ENCODE results near the gene CDK14. TPM values are rescaled to one million over a fixed set of nuclear protein-coding genes. Genes with fewer than 3 reads are reported as not detected.

CDK14 gene
- total and polyA plus RNA-seq, 2 of the 8 experiments (the other 6 are each of a cell fraction or from before 2014, with no cell fraction given): 5.5 to 47.3 TPM

DNA sequence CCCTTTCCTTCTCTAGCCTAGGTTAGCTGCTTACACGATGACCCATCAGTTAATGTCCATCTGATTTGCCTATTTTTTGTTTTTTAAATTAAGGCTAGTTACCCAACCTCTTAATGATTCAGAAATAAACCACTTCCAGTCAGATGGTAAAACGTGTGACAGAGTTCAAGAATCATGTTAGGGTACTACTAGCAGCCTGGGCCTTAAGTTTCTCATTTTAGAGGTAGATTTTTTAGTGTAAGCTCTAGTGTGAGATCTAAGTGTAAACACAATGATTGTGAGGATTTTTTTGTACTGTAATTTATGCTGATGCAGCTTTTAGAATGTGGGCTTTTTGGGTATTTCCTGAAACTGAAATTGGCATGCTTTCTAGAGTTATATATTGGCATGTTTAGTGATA lies 130.0 kb downstream of the CDK14 start:
- DNase-seq (ENCODE audit: low read depth in 1 of 2, low spot score in 2 of 2): no peak
- no peaks in the 10 kb centered on the region for H3K9me3 ChIP-seq (ENCODE audit: insufficient read depth in 2 of 2, low read depth in 1 of 2, low read length in 1 of 2)

More for the DNA sequence above, 130.0 kb downstream of the CDK14 start:
- Histone ChIP-seq H2BK5ac (ENCODE audit: low read depth, low read length) (no peak overlapping the region), H3K79me1 (ENCODE audit: low read depth, low read length) (no peaks in the 10 kb centered on the region), H3K27ac (ENCODE audit: low read depth, low read length) (no peak overlapping the region), H3K4me3 (ENCODE audit: extremely low read depth in 1 of 4, insufficient read depth in 2 of 4, low read depth in 3 of 4, low read length in 4 of 4) (no peak overlapping the region), H2BK120ac (replicated peaks; ENCODE audit: low read depth, low read length) (no peak overlapping the region), H4K8ac (ENCODE audit: extremely low read depth, insufficient read depth, low read length) (no peak overlapping the region), H4K91ac (replicated peaks; ENCODE audit: insufficient read length, low read length) (no peak overlapping the region), H3K36me3 (ENCODE audit: control insufficient read depth in 2 of 4, insufficient read depth in 4 of 4, low read length in 3 of 4) (no peaks in the 10 kb centered on the region; a peak in 1 of 8 replicates), H3K23me2 (ENCODE audit: low read depth, low read length) (no peaks in the 10 kb centered on the region), H2AFZ (ENCODE audit: low read length) (no peak overlapping the region), H2BK20ac (ENCODE audit: low read length) (no peak overlapping the region), H4K20me1 (replicated peaks in 1 of 2; ENCODE audit: control insufficient read depth in 1 of 2, insufficient read depth in 2 of 2, low read length in 2 of 2) (peaks cover 0 to 2% of the 10 kb centered on the region in 2 experiments), H2BK12ac (ENCODE audit: low read depth, low read length) (no peak overlapping the region), H3K79me2 (ENCODE audit: control insufficient read depth in 1 of 2, insufficient read depth in 2 of 2, low read length in 2 of 2) (no peaks in the 10 kb centered on the region), H3K56ac (replicated peaks; ENCODE audit: insufficient read length, low read depth, low read length) (no peak overlapping the region), H3K4ac (replicated peaks; ENCODE audit: insufficient read length, low read depth, low read length) (no peak overlapping the region), H3K23ac (ENCODE audit: insufficient read length) (no peak overlapping the region), H2AK5ac (ENCODE audit: low read depth, low read length) (no peak overlapping the region), H3K4me1 (replicated peaks in 1 of 4; ENCODE audit: control insufficient read depth in 3 of 4, insufficient read depth in 4 of 4, low read length in 3 of 4) (peaks cover 0 to 9% (median 4%) of the 10 kb centered on the region in 4 experiments; a peak in 3 of 7 replicates), H3K27me3 (replicated peaks in 1 of 4; ENCODE audit: control insufficient read depth in 3 of 4, extremely low read depth in 1 of 4, insufficient read depth in 3 of 4, low read length in 3 of 4) (no peaks in the 10 kb centered on the region), H2BK15ac (ENCODE audit: low read length) (no peak overlapping the region), H3K4me2 (ENCODE audit: insufficient read depth in 1 of 2, low read depth in 2 of 2, low read length in 2 of 2) (no peak overlapping the region), H3K18ac (ENCODE audit: extremely low read depth, low read length) (no peak overlapping the region), H4K5ac (ENCODE audit: insufficient read length, low read depth, low read length) (no peak overlapping the region), H3K9ac (replicated peaks in 1 of 4; ENCODE audit: extremely low read depth in 1 of 4, low read depth in 3 of 4, low read length in 3 of 4) (no peak overlapping the region), H3K14ac (ENCODE audit: insufficient read length) (no peak overlapping the region)
- 40% methylated on average over 2 of the region's 2 CpGs; no CpG with 5 or more reads in 1 of the 2 experiments for WGBS, 2 experiments (ENCODE audit: extremely low coverage in 1 of 2, insufficient coverage in 1 of 2, insufficient read length in 1 of 2, insufficient replicate concordance in 2 of 2, low coverage in 1 of 2, low lambda C conversion rate in 2 of 2, missing lambda C conversion rate in 1 of 2)
- ChIA-PET POLR2A (ENCODE audit: partially characterized antibody) (no interaction called here), CTCF (ENCODE audit: partially characterized antibody) (interaction anchor here (1.8 kb wide), 1 partner anchor 17 kb away, joined by 7 read pairs; no protein-coding TSS in a partner anchor)
- no peak for FAIRE-seq
- TF ChIP-seq, protein P1, sequence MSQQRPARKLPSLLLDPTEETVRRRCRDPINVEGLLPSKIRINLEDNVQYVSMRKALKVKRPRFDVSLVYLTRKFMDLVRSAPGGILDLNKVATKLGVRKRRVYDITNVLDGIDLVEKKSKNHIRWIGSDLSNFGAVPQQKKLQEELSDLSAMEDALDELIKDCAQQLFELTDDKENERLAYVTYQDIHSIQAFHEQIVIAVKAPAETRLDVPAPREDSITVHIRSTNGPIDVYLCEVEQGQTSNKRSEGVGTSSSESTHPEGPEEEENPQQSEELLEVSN (IDR thresholded peaks at IDR 0.05): no peak
- TF ChIP-seq, protein P2, sequence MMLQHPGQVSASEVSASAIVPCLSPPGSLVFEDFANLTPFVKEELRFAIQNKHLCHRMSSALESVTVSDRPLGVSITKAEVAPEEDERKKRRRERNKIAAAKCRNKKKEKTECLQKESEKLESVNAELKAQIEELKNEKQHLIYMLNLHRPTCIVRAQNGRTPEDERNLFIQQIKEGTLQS (IDR thresholded peaks at IDR 0.05; ENCODE audit: insufficient read depth, low read depth, low read length): no peak
- peak; percentile 29; the same call in 1 of the 2 replicates for TF ChIP-seq MAFK (IDR thresholded peaks at IDR 0.05; ENCODE audit: low read depth, low read length)
